ENCODE measurements around the gene PRR5. TPM values are rescaled to one million over a fixed set of nuclear protein-coding genes. Genes with fewer than 3 reads are reported as not detected.

Gene PRR5
- total RNA-seq, 1 experiment from 2014 or later: 11.8 TPM

DNA sequence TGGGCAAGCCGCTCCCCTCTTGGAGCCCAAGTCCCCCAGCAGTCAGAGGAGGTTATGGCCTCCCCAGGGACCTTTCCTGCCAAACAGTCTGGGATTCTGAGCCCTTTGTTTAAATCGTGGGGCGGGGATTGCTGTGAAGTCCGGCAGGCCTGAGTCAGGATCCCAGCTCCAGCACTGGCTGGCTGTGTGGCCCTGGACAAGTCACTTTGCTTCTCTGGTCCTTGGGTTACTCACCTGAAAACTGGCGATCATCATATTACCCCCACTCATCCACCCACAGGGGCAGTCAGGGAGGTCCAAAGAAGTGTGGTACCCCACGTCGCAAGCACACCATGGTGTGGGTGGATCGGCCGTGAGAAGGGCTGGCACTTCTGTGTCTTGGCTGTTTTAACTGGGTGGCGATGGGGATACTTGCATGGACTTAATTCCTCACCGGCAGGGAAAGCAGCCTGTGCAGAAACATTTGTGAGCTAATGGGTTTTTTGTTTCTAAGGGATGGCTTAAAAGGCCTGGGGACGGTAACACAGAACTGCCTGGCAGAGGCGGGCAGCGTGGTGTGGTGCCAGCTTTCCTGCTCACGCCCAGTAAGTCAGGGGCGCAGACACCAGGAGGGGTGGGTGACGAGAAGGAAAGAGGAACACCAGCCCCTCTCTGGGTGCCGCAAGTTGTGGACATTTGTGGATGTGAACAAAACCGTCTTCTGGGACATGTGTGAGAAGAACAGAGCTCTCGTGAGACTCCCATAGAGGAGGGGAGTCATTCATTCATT is 31.6 kb upstream of the PRR5 start:
- no peak overlapping the region for H3K27ac Mint-ChIP-seq

More for the DNA sequence above, 31.6 kb upstream of the PRR5 start:
- Histone ChIP-seq H2BK15ac (ENCODE audit: low read depth, low read length) (no peak overlapping the region), H3K18ac (ENCODE audit: insufficient read length, low read depth, low read length) (no peak overlapping the region), H4K5ac (ENCODE audit: insufficient read length, low read depth, low read length) (no peak overlapping the region), H2BK5ac (ENCODE audit: insufficient read length, low read length) (no peak overlapping the region), H3K4me1 (ENCODE audit: insufficient read depth, low read length) (no peaks in the 10 kb centered on the region), H4K8ac (replicated peaks; ENCODE audit: insufficient read length, low read depth, low read length) (no peak overlapping the region), H3K4me2 (ENCODE audit: insufficient read depth, insufficient read length, low read length) (no peak overlapping the region), H3T11ph (ENCODE audit: low read length) (no peak overlapping the region), H3K27me3 (ENCODE audit: insufficient read depth, low read length) (peaks cover 5% of the 10 kb centered on the region), H3K9me3 (ENCODE audit: control insufficient read depth, low read depth, low read length) (no peaks in the 10 kb centered on the region), H3K23me2 (ENCODE audit: insufficient read length, low read depth, low read length, poor library complexity, severe bottlenecking) (peaks cover 4% of the 10 kb centered on the region), H4K20me1 (ENCODE audit: control insufficient read depth, insufficient read depth, insufficient read length) (no peaks in the 10 kb centered on the region), H3K79me2 (ENCODE audit: insufficient read depth, low read length) (no peaks in the 10 kb centered on the region), H2AK5ac (ENCODE audit: insufficient read length, low read length) (no peak overlapping the region), H2BK20ac (ENCODE audit: low read depth, low read length, poor library complexity, severe bottlenecking) (no peak overlapping the region), H3K79me1 (ENCODE audit: insufficient read depth, low read depth, low read length, poor library complexity, severe bottlenecking) (no peaks in the 10 kb centered on the region), H3K56ac (ENCODE audit: insufficient read length, low read depth, low read length) (no peak overlapping the region), H4K91ac (ENCODE audit: insufficient read length, low read depth, low read length) (no peak overlapping the region), H3K27ac (ENCODE audit: insufficient read length, low read depth, low read length) (no peak overlapping the region), H2BK12ac (ENCODE audit: insufficient read length, low read depth, low read length) (no peak overlapping the region), H3K23ac (ENCODE audit: insufficient read length, low read depth, low read length) (no peak overlapping the region), H3K14ac (ENCODE audit: insufficient read depth, low read length) (no peak overlapping the region), H2BK120ac (ENCODE audit: low read depth, low read length, poor library complexity, severe bottlenecking) (no peak overlapping the region), H2AFZ (ENCODE audit: low read length) (no peak overlapping the region), H3K9ac (ENCODE audit: extremely low read depth, insufficient read length, low read length) (no peak overlapping the region), H3K4ac (ENCODE audit: low read depth, low read length) (no peak overlapping the region)
- H3K27me3 Mint-ChIP-seq (ENCODE audit: low read depth): peaks cover 73% of the 10 kb centered on the region
- TF ChIP-seq, protein P1, sequence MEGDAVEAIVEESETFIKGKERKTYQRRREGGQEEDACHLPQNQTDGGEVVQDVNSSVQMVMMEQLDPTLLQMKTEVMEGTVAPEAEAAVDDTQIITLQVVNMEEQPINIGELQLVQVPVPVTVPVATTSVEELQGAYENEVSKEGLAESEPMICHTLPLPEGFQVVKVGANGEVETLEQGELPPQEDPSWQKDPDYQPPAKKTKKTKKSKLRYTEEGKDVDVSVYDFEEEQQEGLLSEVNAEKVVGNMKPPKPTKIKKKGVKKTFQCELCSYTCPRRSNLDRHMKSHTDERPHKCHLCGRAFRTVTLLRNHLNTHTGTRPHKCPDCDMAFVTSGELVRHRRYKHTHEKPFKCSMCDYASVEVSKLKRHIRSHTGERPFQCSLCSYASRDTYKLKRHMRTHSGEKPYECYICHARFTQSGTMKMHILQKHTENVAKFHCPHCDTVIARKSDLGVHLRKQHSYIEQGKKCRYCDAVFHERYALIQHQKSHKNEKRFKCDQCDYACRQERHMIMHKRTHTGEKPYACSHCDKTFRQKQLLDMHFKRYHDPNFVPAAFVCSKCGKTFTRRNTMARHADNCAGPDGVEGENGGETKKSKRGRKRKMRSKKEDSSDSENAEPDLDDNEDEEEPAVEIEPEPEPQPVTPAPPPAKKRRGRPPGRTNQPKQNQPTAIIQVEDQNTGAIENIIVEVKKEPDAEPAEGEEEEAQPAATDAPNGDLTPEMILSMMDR (conservative IDR thresholded peaks at IDR 0.05): no peak
- WGBS (ENCODE audit: extremely low coverage, insufficient read length, low lambda C conversion rate): no CpG with 5 or more reads among the region's 20 CpGs
- DNase-seq: no peak
- no peaks in the 10 kb centered on the region for H3K36me3 Mint-ChIP-seq (ENCODE audit: insufficient read depth in 1 of 3, low read depth in 3 of 3)
- H3K4me3 Mint-ChIP-seq: no peak overlapping the region; a peak in 1 of 5 replicates
- H3K4me1 Mint-ChIP-seq: peaks cover 0 to 6% of the 10 kb centered on the region in 2 experiments; a peak in 3 of 4 replicates
- H3K9me3 Mint-ChIP-seq: no peaks in the 10 kb centered on the region
